Muscle layer of colon (tissue), 2 donors: ENCODE measurements around the gene ARMH2.
"Not testable (repeated sequence)": the region's sequence is repeated elsewhere in the genome, so short reads cannot be mapped to it uniquely, and the experiment has no call there.

Experiments
- H3K27ac ChIP-seq: one replicate; pipeline ENCODE4 v1.7.0; 2013; ENCODE audit warnings: low read depth, mild to moderate bottlenecking, low read length, moderate library complexity
- H3K27me3 ChIP-seq, 2 donors: one replicate each; pipeline ENCODE4 v1.7.0; 2013; ENCODE audit warnings: low read length in 2 of 2, mild to moderate bottlenecking in 2 of 2; ENCODE audit not compliant: insufficient read depth in 2 of 2, control insufficient read depth in 1 of 2
- H3K36me3 ChIP-seq: one replicate; pipeline ENCODE4 v1.7.0; 2013; ENCODE audit warnings: mild to moderate bottlenecking, low read length; ENCODE audit not compliant: insufficient read depth
- H3K4me1 ChIP-seq: one replicate; pipeline ENCODE4 v1.7.0; 2013; ENCODE audit warnings: mild to moderate bottlenecking, low read length; ENCODE audit not compliant: insufficient read depth
- H3K4me3 ChIP-seq, 2 donors: one replicate each; pipeline ENCODE4 v1.7.0; 2013; ENCODE audit warnings: low read length in 2 of 2, low read depth in 1 of 2, mild to moderate bottlenecking in 1 of 2, moderate library complexity in 1 of 2
- H3K9ac ChIP-seq: one replicate; pipeline ENCODE4 v1.7.0; 2013; ENCODE audit warnings: low read length
- H3K9me3 ChIP-seq: one replicate; pipeline ENCODE4 v1.7.0; 2013; ENCODE audit warnings: mild to moderate bottlenecking, low read length
- donor health status: abdominal sarcoma.
- donor health status: Adenocarcinoma of cecum.

The ARMH2 gene

DNA sequence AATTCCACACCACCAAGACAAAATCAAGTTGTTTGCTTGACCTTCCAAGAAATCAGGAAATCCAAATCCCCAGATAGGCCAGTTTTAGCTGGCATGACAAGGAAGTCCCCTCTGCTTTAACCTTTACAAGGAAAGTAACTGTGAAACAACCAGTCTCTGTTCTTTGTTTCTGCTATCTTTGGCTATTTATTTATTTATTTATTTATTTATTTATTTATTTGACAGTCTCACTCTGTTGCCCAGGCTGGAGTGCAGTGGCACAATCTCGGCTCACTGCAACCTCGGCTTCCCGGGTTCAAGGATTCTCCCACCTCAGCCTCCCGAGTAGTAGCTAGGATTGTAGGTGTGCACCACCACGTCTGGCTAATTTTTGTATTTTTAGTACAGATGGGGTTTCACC, 38.5 kb downstream of the ARMH2 start:
- H3K9me3 ChIP-seq, result no peaks in the 10 kb centered on the region

DNA sequence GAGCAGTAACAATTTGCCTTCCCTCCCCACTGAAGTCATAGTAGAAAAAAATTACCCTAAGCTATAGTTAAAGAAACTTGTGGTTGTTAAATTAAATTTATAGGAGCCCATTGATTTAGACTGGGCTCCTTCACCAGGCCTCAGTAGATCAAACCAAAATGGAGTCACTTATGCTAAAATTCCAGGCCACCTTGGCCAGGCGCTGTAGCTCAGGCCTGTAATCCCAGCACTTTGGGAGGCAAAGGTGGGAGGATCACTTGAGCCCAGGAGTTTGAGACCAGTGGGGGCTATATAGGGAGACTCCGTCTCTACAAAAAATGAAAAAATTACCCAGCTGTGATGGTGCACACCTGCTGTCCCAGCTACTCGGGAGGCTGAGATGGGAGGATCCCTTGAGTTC, 39.0 kb downstream of the ARMH2 start:
- H3K36me3 ChIP-seq, result no peaks in the 10 kb centered on the region
- no peaks in the 10 kb centered on the region for H3K4me1 ChIP-seq
- no peak overlapping the region for H3K27ac ChIP-seq
- H3K9ac ChIP-seq, result no peak overlapping the region
- no peak overlapping the region for H3K4me3 ChIP-seq
- no peaks in the 10 kb centered on the region for H3K27me3 ChIP-seq
- no peaks in the 10 kb centered on the region for H3K9me3 ChIP-seq

More for the DNA sequence above, 38.5 kb downstream of the ARMH2 start:
- no peak overlapping the region for H3K9ac ChIP-seq
- no peak overlapping the region for H3K4me3 ChIP-seq
- H3K27me3 ChIP-seq, result no peaks in the 10 kb centered on the region
- H3K27ac ChIP-seq, result no peak overlapping the region
- no peaks in the 10 kb centered on the region for H3K4me1 ChIP-seq
- H3K36me3 ChIP-seq, result no peaks in the 10 kb centered on the region

DNA sequence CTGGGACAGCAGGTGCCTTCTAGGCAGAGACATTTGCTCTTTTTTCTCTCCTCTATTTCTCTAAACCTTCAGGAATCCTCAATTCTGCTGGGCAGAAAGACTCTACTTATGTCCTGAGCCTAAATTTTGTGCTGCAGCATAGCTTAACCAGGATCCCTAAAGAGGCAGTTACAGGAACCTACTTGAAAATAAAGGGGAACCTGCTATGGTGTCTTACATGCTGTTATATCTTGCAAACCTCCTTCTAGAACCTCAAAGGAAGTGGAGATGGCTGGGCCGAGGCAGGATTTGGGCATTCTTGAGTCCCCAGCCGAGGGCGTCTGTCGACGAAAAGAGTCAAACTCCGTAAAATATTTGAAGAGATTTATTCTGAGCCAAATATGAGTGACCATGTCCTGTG, 41.1 kb downstream of the ARMH2 start:
- Histone ChIP-seq H3K27me3 (no peaks in the 10 kb centered on the region), H3K4me1 (no peaks in the 10 kb centered on the region), H3K9ac (no peak overlapping the region), H3K36me3 (no peaks in the 10 kb centered on the region), H3K4me3 (no peak overlapping the region), H3K9me3 (no peaks in the 10 kb centered on the region), H3K27ac (no peak overlapping the region)

- Histone ChIP-seq H3K9me3 (no peaks in the 10 kb centered on the region), H3K27me3 (no peaks in the 10 kb centered on the region), H3K4me1 (no peaks in the 10 kb centered on the region), H3K27ac (no peak overlapping the region), H3K9ac (no peak overlapping the region), H3K4me3 (no peak overlapping the region), H3K36me3 (no peaks in the 10 kb centered on the region)
Measured at GRCh38 chr6:24755279-24755678, 43.4 kb downstream of the ARMH2 start.

GRCh38 chr6:24754378-24754777, 44.3 kb downstream of the ARMH2 start:
- not testable (repeated sequence) for H3K9me3 ChIP-seq, H3K9ac ChIP-seq, H3K4me1 ChIP-seq, H3K4me3 ChIP-seq, H3K27ac ChIP-seq, H3K36me3 ChIP-seq, H3K27me3 ChIP-seq

DNA sequence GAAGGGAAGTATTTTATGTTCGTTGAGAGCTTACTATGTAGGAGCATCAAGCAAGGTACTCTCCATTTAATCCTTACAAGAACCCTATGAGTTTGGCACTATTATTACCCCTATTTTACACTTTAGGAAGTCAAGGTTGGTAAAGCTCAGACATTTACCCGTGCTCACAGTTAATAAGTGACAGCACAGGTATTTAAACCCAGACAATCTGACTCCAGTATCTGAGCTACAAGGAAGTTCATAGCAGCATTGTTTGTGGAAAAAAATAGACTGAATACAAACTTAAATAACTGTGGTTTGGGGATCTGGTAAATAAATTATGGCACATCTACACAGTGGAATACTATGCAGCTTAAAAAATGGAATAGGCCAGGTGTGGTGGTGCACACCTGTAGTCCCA, 45.2 kb downstream of the ARMH2 start:
- no peaks in the 10 kb centered on the region for H3K36me3 ChIP-seq
- H3K4me1 ChIP-seq, result no peaks in the 10 kb centered on the region
- no peak overlapping the region for H3K27ac ChIP-seq
- no peak overlapping the region for H3K9ac ChIP-seq
- no peaks in the 10 kb centered on the region for H3K27me3 ChIP-seq
- no peaks in the 10 kb centered on the region for H3K9me3 ChIP-seq
- no peak overlapping the region for H3K4me3 ChIP-seq

- Histone ChIP-seq H3K9me3 (no peaks in the 10 kb centered on the region), H3K36me3 (no peaks in the 10 kb centered on the region), H3K27ac (no peak overlapping the region), H3K9ac (no peak overlapping the region), H3K27me3 (no peaks in the 10 kb centered on the region), H3K4me1 (no peaks in the 10 kb centered on the region), H3K4me3 (no peak overlapping the region)
Measured at GRCh38 chr6:24752917-24753492, 45.7 kb downstream of the ARMH2 start.

- Histone ChIP-seq H3K4me1 (no peaks in the 10 kb centered on the region), H3K9ac (no peak overlapping the region), H3K27ac (no peak overlapping the region), H3K9me3 (no peaks in the 10 kb centered on the region), H3K4me3 (no peak overlapping the region), H3K36me3 (no peaks in the 10 kb centered on the region), H3K27me3 (no peaks in the 10 kb centered on the region)
Measured at GRCh38 chr6:24752503-24752902, 46.2 kb downstream of the ARMH2 start.

DNA sequence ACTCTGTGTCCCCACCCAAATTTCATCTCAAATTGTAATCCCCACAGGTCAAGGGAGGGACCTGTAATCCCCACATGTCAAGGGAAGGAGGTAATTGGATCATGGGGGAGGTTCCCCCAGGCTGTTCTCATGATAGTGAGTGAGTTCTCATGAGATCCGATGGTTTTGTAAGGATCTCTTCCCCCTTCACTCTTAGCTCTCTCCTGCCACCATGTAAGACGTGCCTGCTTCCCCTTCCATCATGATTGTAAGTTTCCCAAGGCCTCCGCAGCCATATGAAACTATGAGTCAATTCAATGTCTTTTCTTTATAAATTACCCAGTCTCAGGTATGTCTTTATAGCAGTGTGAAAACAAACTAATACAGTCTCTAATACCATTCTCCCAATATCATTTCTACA, 47.8 kb downstream of the ARMH2 start:
- not testable (repeated sequence) for H3K9ac ChIP-seq, H3K27me3 ChIP-seq, H3K4me3 ChIP-seq, H3K27ac ChIP-seq, H3K4me1 ChIP-seq, H3K9me3 ChIP-seq, H3K36me3 ChIP-seq

DNA sequence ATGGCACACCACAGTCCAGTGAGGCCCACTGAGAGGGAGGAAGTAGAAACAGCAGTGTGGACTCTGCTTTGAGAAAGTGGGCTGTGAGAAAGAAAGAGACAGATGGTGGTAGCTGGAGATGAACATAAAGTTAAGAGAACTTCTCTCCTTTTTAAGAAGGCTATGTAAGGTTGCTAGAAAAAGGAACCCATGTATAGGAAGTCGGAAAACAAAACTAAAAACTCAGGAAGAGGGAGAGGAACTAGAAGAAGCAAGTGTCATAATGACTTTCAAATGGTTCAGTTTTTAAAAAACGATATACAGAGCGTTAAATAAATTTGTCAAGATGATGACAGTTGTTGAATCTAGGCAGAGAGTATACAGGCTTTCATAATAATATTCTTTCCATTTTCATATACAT, 49.4 kb downstream of the ARMH2 start:
- H3K4me1 ChIP-seq, result no peaks in the 10 kb centered on the region
- H3K27ac ChIP-seq, result no peak overlapping the region
- H3K9ac ChIP-seq, result no peak overlapping the region
- H3K4me3 ChIP-seq, result no peak overlapping the region
- H3K27me3 ChIP-seq, result no peaks in the 10 kb centered on the region
- H3K36me3 ChIP-seq, result no peaks in the 10 kb centered on the region
- no peaks in the 10 kb centered on the region for H3K9me3 ChIP-seq
